SU-DHL-6 (cell line): Measurements from ENCODE around the gene EVI5L.

ENCODE experiments used
- CTCF ChIP-seq: fragments of 200-600 bp; sonication (generic); IDR thresholded peaks from one replicate; pipeline ENCODE4 v1.5.1; 2017; ENCODE audit warnings: antibody characterized with exemption, mild to moderate bottlenecking, low read length, moderate library complexity; ENCODE audit not compliant: insufficient read depth, poor library complexity, severe bottlenecking
- EZH2phosphoT487 ChIP-seq: fragments of 200-600 bp; sonication (generic), shearing (Covaris generic); conservative IDR thresholded peaks from 2 replicates; pipeline ENCODE4 v1.6.1; 2018; ENCODE audit warnings: mild to moderate bottlenecking, antibody characterized with exemption, low read length, moderate library complexity, mixed read lengths

GRCh38 chr19:7823686-7824301, 6.2 kb upstream of the EVI5L start:
- TF ChIP-seq CTCF = no peak
- TF ChIP-seq EZH2phosphoT487 = no peak
